Endothelial cell of umbilical vein (primary cell): ENCODE measurements around the gene IGFBP1. TPM values are rescaled to one million over a fixed set of nuclear protein-coding genes. Genes with fewer than 3 reads are reported as not detected.

ENCODE experiments used
- BruUV-seq: library from RNA; stranded (reverse); fragments of 400-500 nt; replicated peaks from 2 replicates; lab custom pipeline; 2021; lab: Mats Ljungman, UMichigan
- CTCF ChIA-PET: fragments of 300-600, 350-600 bp; sonication (Branson Sonifier 250); formaldehyde crosslinking; loops from one replicate; lab custom pipeline; 2021; ENCODE audit warnings: antibody characterized with exemption, inconsistent platforms; lab: Charles Lee
- POLR2A ChIA-PET: fragments of 300-600, 350-600 bp; sonication (Branson Sonifier 250); formaldehyde crosslinking; loops from one replicate; lab custom pipeline; 2021; ENCODE audit warnings: antibody characterized with exemption, inconsistent platforms; lab: Charles Lee
- DNase-seq: peaks from one replicate; pipeline ENCODE4 v3.0.0-alpha.2; 2011; ENCODE audit warnings: low read depth, low spot score
- FAIRE-seq: peaks from 2 replicates; lab custom pipeline; 2011; peaks lifted over from hg19 to GRCh38; lab: Jason Lieb, UNC
- H2AFZ ChIP-seq: 2 replicates; pipeline ENCODE4 v1.6.0; 2012; ENCODE audit warnings: low read depth, low read length, control low read depth, inconsistent platforms
- H3K27ac ChIP-seq: 2 replicates; pipeline ENCODE4 v1.5.1; 2011; ENCODE audit warnings: low read depth, mild to moderate bottlenecking, control low read depth, low read length, moderate library complexity; ENCODE audit not compliant: insufficient read depth
- H3K27me3 ChIP-seq, 2 experiments: 2 replicates each; pipeline versions ENCODE4 v1.6.0 to v1.6.1; 2011; ENCODE audit warnings: low read length in 2 of 2, mixed read lengths in 1 of 2; ENCODE audit not compliant: control insufficient read depth in 2 of 2, insufficient read depth in 2 of 2
- H3K36me3 ChIP-seq, 2 experiments: 2 replicates in 1 of 2; 3 replicates in 1 of 2; pipeline ENCODE4 v1.5.1; 2011; ENCODE audit warnings: low read length in 2 of 2, mild to moderate bottlenecking in 1 of 2, moderate library complexity in 1 of 2; ENCODE audit not compliant: control insufficient read depth in 2 of 2, insufficient read depth in 2 of 2; ENCODE audit errors: extremely low read depth in 1 of 2
- H3K4me1 ChIP-seq: 3 replicates; pipeline ENCODE4 v1.5.1; 2011; ENCODE audit warnings: mild to moderate bottlenecking, low read length; ENCODE audit not compliant: control insufficient read depth, insufficient read depth; ENCODE audit errors: extremely low read depth
- H3K4me2 ChIP-seq: 2 replicates; pipeline ENCODE4 v1.6.1; 2011; ENCODE audit warnings: low read length, control low read depth, mixed read lengths; ENCODE audit not compliant: insufficient read depth
- H3K4me3 ChIP-seq, 3 experiments: fragments of 200-600 bp in 1 of 3; sonication (generic), shearing (Covaris generic) in 1 of 3; replicated peaks in 1 of 3; 2 replicates each; pipeline ENCODE4 v1.5.1; 2011 to 2016; ENCODE audit warnings: control low read depth in 3 of 3, low read length in 3 of 3, mild to moderate bottlenecking in 2 of 3, inconsistent platforms in 1 of 3, low read depth in 1 of 3, moderate library complexity in 1 of 3; ENCODE audit not compliant: insufficient read depth in 1 of 3
- H3K79me2 ChIP-seq: 2 replicates; pipeline ENCODE4 v1.6.0; 2012; ENCODE audit warnings: low read length, inconsistent platforms; ENCODE audit not compliant: control insufficient read depth, insufficient read depth
- H3K9ac ChIP-seq: replicated peaks from 2 replicates; pipeline ENCODE3; 2011; ENCODE audit warnings: low read length, control low read depth; ENCODE audit not compliant: insufficient read depth; ENCODE audit errors: extremely low read depth
- H3K9me1 ChIP-seq: replicated peaks from 3 replicates; pipeline ENCODE4 v1.6.0; 2011; ENCODE audit warnings: mild to moderate bottlenecking, low read length; ENCODE audit not compliant: control insufficient read depth, insufficient read depth; ENCODE audit errors: extremely low read depth
- H3K9me3 ChIP-seq: replicated peaks from 2 replicates; pipeline ENCODE4 v1.5.1; 2012; ENCODE audit warnings: low read length, inconsistent platforms; ENCODE audit not compliant: control insufficient read depth, insufficient read depth
- H4K20me1 ChIP-seq: replicated peaks from 2 replicates; pipeline ENCODE3; 2011; ENCODE audit warnings: mild to moderate bottlenecking, low read length; ENCODE audit not compliant: control insufficient read depth, insufficient read depth; ENCODE audit errors: extremely low read depth
- EZH2 ChIP-seq: IDR thresholded peaks from 2 replicates; pipeline ENCODE4 v1.6.1; 2012; ENCODE audit warnings: borderline replicate concordance, low read depth, mild to moderate bottlenecking, moderate library complexity, low read length, inconsistent platforms; ENCODE audit not compliant: severe bottlenecking
- FOS ChIP-seq: IDR thresholded peaks from 2 replicates; pipeline ENCODE4 v1.6.1; 2011; ENCODE audit warnings: mild to moderate bottlenecking, low read length, moderate library complexity, borderline replicate concordance; ENCODE audit not compliant: insufficient read depth
- GATA2 ChIP-seq: IDR thresholded peaks from 2 replicates; pipeline ENCODE4 v1.7.0; 2011; ENCODE audit warnings: low read depth, mild to moderate bottlenecking, moderate library complexity, mixed read lengths, low read length; ENCODE audit not compliant: insufficient read length, insufficient read depth
- JUN ChIP-seq: IDR thresholded peaks from 2 replicates; pipeline ENCODE4 v1.6.1; 2011; ENCODE audit warnings: borderline replicate concordance, low read depth; ENCODE audit not compliant: insufficient read length, insufficient read depth
- MYC ChIP-seq: IDR thresholded peaks from one replicate; pipeline ENCODE4 v1.6.1; 2011; ENCODE audit warnings: mild to moderate bottlenecking, low read depth, low read length
- POLR2A ChIP-seq: IDR thresholded peaks from 2 replicates; pipeline ENCODE4 v1.6.1; 2012; ENCODE audit warnings: low read depth, mild to moderate bottlenecking, control low read depth, low read length
- POLR2AphosphoS5 ChIP-seq: IDR thresholded peaks from 2 replicates; pipeline ENCODE4 v1.6.1; 2012; ENCODE audit warnings: low read depth, mild to moderate bottlenecking, control low read depth, low read length, moderate library complexity; ENCODE audit not compliant: insufficient read depth
- dilution Hi-C: fragments of 300-500 bp; cut with MboI; formaldehyde crosslinking; loops from one replicate; pipeline ENCODE4 v1.15.0; 2019; ENCODE audit warnings: low sequenced_read_pairs; ENCODE audit not compliant: extremely low pct_ligation_motif_present
- intact Hi-C: fragments of 100-400 bp; cut with micrococcal nuclease; formaldehyde crosslinking; loops from one replicate; pipeline ENCODE4 v1.10.0; 2022
- polyA plus RNA-seq, 4 experiments: library from polyadenylated mRNA; depleted of rRNA in 3 of 4; stranded (reverse) in 3 of 4; unstranded in 1 of 4; fragments of >200 nt; gene quantifications; 2 replicates each; pipeline versions ENCODE4 v1.2.1 to v1.2.3, GENCODE V29; 2011 to 2012; ENCODE audit warnings: missing spikeins in 1 of 4
- total RNA-seq: library from RNA; stranded (reverse); gene quantifications from 2 replicates; pipeline ENCODE4 v1.2.3, GENCODE V29; 2021
- TF ChIP-seq, protein P1 (sequence below), 2 donors: IDR thresholded peaks; 1 replicate in 1 of 2; 2 replicates in 1 of 2; pipeline ENCODE4 v1.5.1; 2011; ENCODE audit warnings: low read length in 2 of 2, mild to moderate bottlenecking in 2 of 2, moderate library complexity in 2 of 2, control low read depth in 1 of 2, inconsistent platforms in 1 of 2, low read depth in 1 of 2; ENCODE audit not compliant: insufficient read depth in 1 of 2; ENCODE audit errors: extremely low read depth in 1 of 2
- TF ChIP-seq, protein P2 (sequence below): IDR thresholded peaks from 2 replicates; pipeline ENCODE4 v1.6.1; 2011; ENCODE audit not compliant: insufficient read depth, insufficient read length

IGFBP1 gene
- total and polyA plus RNA-seq, 2 donors (not counting 3 experiments of a cell fraction or from before 2014, with no cell fraction given), result 0.57 to 4.0 TPM

DNA sequence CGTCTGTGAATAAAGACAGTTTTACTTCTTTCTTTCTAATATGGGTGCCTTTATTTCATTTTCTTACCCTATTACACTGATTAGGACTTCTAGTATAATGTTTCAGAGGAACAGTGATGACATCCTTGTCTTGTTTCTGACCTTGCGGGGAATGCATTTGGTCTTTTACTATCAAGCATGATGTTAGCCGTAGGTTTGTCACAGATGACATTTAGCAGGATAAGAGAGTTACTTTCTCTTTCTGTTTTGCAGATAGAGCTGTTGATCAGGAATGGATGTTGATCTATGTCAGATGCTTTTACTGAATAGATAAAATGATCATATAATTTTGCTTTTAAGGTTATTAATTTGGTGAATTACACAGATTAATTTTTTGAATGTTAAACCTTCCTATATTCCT is 39.4 kb downstream of the IGFBP1 start:
- Histone ChIP-seq H2AFZ (no peak overlapping the region), H3K9me1 (no peaks in the 10 kb centered on the region), H3K27me3 (peaks cover 17 to 22% of the 10 kb centered on the region in 2 experiments), H3K4me3 (no peak overlapping the region), H3K4me1 (peaks cover 4% of the 10 kb centered on the region), H3K36me3 (no peaks in the 10 kb centered on the region), H3K9ac (no peak overlapping the region), H3K27ac (no peak overlapping the region), H3K9me3 (no peaks in the 10 kb centered on the region), H3K4me2 (no peak overlapping the region), H4K20me1 (no peaks in the 10 kb centered on the region), H3K79me2 (no peaks in the 10 kb centered on the region)
- intact Hi-C loops, result loop anchor here (10.0 kb wide), 1 partner anchor 197 kb away; no protein-coding TSS in a partner anchor
- dilution Hi-C loops, result no loop called here
- FAIRE-seq (no peak), DNase-seq (no peak)
- CTCF ChIA-PET, result no interaction called here
- POLR2A ChIA-PET, result no interaction called here
- no TSS peak for BruUV-seq
- TF ChIP-seq, protein P1, sequence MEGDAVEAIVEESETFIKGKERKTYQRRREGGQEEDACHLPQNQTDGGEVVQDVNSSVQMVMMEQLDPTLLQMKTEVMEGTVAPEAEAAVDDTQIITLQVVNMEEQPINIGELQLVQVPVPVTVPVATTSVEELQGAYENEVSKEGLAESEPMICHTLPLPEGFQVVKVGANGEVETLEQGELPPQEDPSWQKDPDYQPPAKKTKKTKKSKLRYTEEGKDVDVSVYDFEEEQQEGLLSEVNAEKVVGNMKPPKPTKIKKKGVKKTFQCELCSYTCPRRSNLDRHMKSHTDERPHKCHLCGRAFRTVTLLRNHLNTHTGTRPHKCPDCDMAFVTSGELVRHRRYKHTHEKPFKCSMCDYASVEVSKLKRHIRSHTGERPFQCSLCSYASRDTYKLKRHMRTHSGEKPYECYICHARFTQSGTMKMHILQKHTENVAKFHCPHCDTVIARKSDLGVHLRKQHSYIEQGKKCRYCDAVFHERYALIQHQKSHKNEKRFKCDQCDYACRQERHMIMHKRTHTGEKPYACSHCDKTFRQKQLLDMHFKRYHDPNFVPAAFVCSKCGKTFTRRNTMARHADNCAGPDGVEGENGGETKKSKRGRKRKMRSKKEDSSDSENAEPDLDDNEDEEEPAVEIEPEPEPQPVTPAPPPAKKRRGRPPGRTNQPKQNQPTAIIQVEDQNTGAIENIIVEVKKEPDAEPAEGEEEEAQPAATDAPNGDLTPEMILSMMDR (IDR thresholded peaks at IDR 0.05; ENCODE audit: extremely low read depth in 1 of 2, insufficient read depth in 1 of 2, low read depth in 1 of 2, low read length in 2 of 2), result no peak
- no peak for TF ChIP-seq POLR2A
- no peak for TF ChIP-seq POLR2AphosphoS5
- no peak for TF ChIP-seq JUN
- TF ChIP-seq GATA2, result no peak
- TF ChIP-seq, protein P2, sequence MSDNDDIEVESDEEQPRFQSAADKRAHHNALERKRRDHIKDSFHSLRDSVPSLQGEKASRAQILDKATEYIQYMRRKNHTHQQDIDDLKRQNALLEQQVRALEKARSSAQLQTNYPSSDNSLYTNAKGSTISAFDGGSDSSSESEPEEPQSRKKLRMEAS, result no peak
- TF ChIP-seq MYC, result no peak
- TF ChIP-seq FOS, result no peak
- no peak for TF ChIP-seq EZH2
